HUES64 (cell line): ENCODE data around the gene GLRA2. TPM values are rescaled to one million over a fixed set of nuclear protein-coding genes. Genes with fewer than 3 reads are reported as not detected.

Experiments used
- H3K27ac ChIP-seq: 2 replicates; pipeline ENCODE4 v1.7.0; 2013; ENCODE audit warnings: low read depth, low read length, inconsistent platforms
- H3K27me3 ChIP-seq: 2 replicates; pipeline ENCODE4 v1.6.1; 2013; ENCODE audit warnings: mild to moderate bottlenecking, low read length; ENCODE audit not compliant: insufficient read depth
- H3K36me3 ChIP-seq: 2 replicates; pipeline ENCODE4 v1.6.1; 2013; ENCODE audit warnings: mild to moderate bottlenecking, low read length; ENCODE audit not compliant: insufficient read depth
- H3K4me1 ChIP-seq: 2 replicates; pipeline ENCODE4 v1.6.1; 2013; ENCODE audit warnings: mild to moderate bottlenecking, low read length, moderate library complexity; ENCODE audit not compliant: insufficient read depth
- H3K4me3 ChIP-seq: 2 replicates; pipeline ENCODE4 v1.5.1; 2013; ENCODE audit warnings: mild to moderate bottlenecking, low read length, moderate library complexity
- H3K9ac ChIP-seq: 2 replicates; pipeline ENCODE4 v1.6.1; 2013; ENCODE audit warnings: mild to moderate bottlenecking, low read depth, low read length
- H3K9me3 ChIP-seq: 2 replicates; pipeline ENCODE4 v1.6.1; 2013; ENCODE audit warnings: low read depth, low read length; ENCODE audit not compliant: insufficient read depth
- WGBS: fragments of 150-250, 120-280 bp; methylation state at CpG from one replicate; pipeline ENCODE4 v1.1.7; 2013; ENCODE audit warnings: missing lambda C conversion rate; 5-methylcytosine and 5-hydroxymethylcytosine counted together
- polyA plus RNA-seq, 2 experiments: library from polyadenylated mRNA; stranded (reverse); fragments of 50-300 nt; gene quantifications; one replicate each; pipeline ENCODE4 v1.2.3, GENCODE V29; 2013

Gene GLRA2
- polyA plus RNA-seq (2013, experiment 1 of 2) = 0.20 TPM
- polyA plus RNA-seq (2013, experiment 2 of 2) = 0.25 TPM

- Histone ChIP-seq H3K4me1 (0 out of 2 replicates have a peak, but pooled peaks cover 8% of the 10 kb centered on the region), H3K27ac (no peak within 1 kb of the TSS), H3K9ac (no peak within 1 kb of the TSS), H3K4me3 (peak within 1 kb of the TSS; percentile 41), H3K36me3 (no peaks in the 10 kb centered on the region), H3K9me3 (no peaks in the 10 kb centered on the region), H3K27me3 (no peaks in the 10 kb centered on the region)
- 5% methylated on average over 17 of the region's 17 CpGs for WGBS
Measured at GRCh38 chrX:14529290-14529989, at the start of gene GLRA2. TSS of gene GLRA2 (plus strand) at chrX:14529536. CDS start at chrX:14530058, 522 bp downstream.

- WGBS = 87% methylated on average over 8 of the region's 8 CpGs
- Histone ChIP-seq H3K27me3 (no peaks in the 10 kb centered on the region), H3K9ac (no peak overlapping the region), H3K9me3 (no peaks in the 10 kb centered on the region), H3K36me3 (no peaks in the 10 kb centered on the region), H3K27ac (no peak overlapping the region), H3K4me1 (no peaks in the 10 kb centered on the region), H3K4me3 (no peak overlapping the region)
Measured at GRCh38 chrX:14489437-14489836, 39.9 kb upstream of the GLRA2 start.

DNA sequence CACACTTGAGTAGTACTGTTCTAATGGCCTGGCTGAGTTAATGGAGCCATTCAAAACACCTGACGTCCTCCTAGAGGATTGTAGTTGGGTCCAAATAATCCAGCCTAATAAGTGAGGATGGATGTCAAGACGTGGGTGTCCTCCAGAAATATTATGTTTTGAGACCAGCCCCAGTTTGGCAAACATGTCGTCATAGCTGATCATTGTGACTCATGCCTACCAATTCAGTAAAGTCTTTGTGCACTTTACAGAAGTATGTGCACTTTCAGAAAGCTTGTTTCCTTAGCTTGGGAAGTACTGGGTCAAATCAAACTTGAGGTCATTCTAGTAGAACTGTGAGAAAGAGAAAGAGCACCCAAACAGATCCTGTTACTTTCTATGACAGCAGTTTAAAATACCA, 37.6 kb upstream of the GLRA2 start:
- Histone ChIP-seq H3K9me3 (no peaks in the 10 kb centered on the region), H3K36me3 (no peaks in the 10 kb centered on the region), H3K9ac (no peak overlapping the region), H3K27ac (no peak overlapping the region), H3K27me3 (no peaks in the 10 kb centered on the region), H3K4me3 (no peak overlapping the region), H3K4me1 (no peaks in the 10 kb centered on the region)
- 97% methylated on average over 3 of the region's 3 CpGs for WGBS

DNA sequence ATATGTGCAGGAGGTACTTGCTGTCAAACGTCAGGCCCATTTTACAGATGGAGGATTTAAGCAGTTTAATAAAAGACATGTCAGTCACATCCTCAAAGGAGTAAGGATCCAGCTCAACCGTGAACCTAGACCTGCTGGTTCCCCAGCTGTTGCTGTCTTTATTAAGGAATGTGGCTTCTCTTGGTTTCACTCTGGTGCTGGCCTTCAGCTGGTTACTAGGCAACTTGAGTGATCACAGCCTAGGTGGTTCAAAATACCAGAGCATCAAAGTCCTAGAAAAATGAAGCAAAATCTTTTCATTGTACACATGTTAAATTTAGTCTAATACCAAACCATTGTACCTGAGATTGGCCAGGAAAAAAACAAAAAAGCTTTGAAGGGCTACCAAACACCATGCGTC, 32.7 kb upstream of the GLRA2 start:
- Histone ChIP-seq H3K27me3 (no peaks in the 10 kb centered on the region), H3K9ac (no peak overlapping the region), H3K36me3 (no peaks in the 10 kb centered on the region), H3K27ac (no peak overlapping the region), H3K9me3 (no peaks in the 10 kb centered on the region), H3K4me1 (no peaks in the 10 kb centered on the region), H3K4me3 (no peak overlapping the region)
- WGBS = 81% methylated on average over 2 of the region's 3 CpGs

DNA sequence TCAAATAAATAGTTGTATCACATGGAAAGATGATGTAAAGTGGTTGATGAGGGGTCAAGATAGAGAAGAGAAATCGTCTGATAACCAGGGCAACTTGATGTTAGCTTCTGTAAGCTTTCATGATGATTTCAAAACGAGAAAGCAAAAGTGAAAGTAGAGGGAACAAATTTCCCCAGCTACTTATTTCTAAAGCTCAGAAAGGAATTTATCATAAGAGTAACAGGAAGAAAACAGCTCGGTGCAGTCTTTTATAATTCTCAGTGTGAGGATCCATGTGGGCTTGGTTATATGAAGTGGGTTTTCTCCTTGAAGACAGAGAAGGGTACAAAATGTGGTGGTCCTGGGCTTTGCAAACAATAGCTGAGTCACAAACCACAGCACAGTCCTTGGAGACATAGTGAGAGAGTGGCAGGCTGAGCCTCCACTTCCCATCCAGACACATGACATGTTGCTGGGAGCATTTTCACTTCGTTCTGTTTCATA, 32.1 kb upstream of the GLRA2 start:
- Histone ChIP-seq H3K36me3 (no peaks in the 10 kb centered on the region), H3K4me1 (no peaks in the 10 kb centered on the region), H3K9ac (no peak overlapping the region), H3K4me3 (no peak overlapping the region), H3K27me3 (no peaks in the 10 kb centered on the region), H3K9me3 (no peaks in the 10 kb centered on the region), H3K27ac (no peak overlapping the region)
- 92% methylated on average over 3 of the region's 4 CpGs for WGBS

GRCh38 chrX:14501327-14501726, 28.0 kb upstream of the GLRA2 start:
- Histone ChIP-seq H3K36me3 (no peaks in the 10 kb centered on the region), H3K27ac (no peak overlapping the region), H3K9me3 (no peaks in the 10 kb centered on the region), H3K27me3 (no peaks in the 10 kb centered on the region), H3K4me3 (no peak overlapping the region), H3K4me1 (no peaks in the 10 kb centered on the region), H3K9ac (no peak overlapping the region)
- WGBS = 96% methylated on average over 4 of the region's 5 CpGs

GRCh38 chrX:14504960-14505538, 24.3 kb upstream of the GLRA2 start:
- no peak overlapping the region for H3K27ac ChIP-seq
- no peak overlapping the region for H3K4me3 ChIP-seq
- no peaks in the 10 kb centered on the region for H3K4me1 ChIP-seq
- no peaks in the 10 kb centered on the region for H3K27me3 ChIP-seq
- WGBS = 100% methylated on average over 1 of the region's 1 CpG
- H3K9me3 ChIP-seq = no peaks in the 10 kb centered on the region
- H3K9ac ChIP-seq = no peak overlapping the region
- no peaks in the 10 kb centered on the region for H3K36me3 ChIP-seq

DNA sequence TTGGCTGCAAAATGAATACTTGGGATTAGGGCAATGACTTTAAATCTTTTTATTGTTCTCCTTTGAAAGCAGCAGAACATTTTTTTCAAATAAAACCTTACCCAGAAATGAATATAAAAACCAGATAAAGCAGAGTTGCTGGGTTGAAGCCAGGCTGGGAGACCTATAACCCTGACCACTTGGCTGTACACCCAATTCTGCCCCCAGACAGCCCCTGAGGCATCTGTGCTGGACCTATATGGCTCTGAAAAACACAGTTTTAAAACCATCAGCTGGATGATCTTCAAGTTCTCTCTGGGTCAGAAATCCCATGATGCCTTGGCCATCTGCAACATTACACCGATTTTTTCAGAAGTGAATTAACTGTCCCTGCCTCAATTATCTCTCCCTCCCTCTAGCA, 23.7 kb upstream of the GLRA2 start:
- no peaks in the 10 kb centered on the region for H3K36me3 ChIP-seq
- 94% methylated on average over 1 of the region's 1 CpG for WGBS
- no peak overlapping the region for H3K4me3 ChIP-seq
- no peak overlapping the region for H3K27ac ChIP-seq
- H3K27me3 ChIP-seq = no peaks in the 10 kb centered on the region
- H3K9me3 ChIP-seq = no peaks in the 10 kb centered on the region
- no peaks in the 10 kb centered on the region for H3K4me1 ChIP-seq
- H3K9ac ChIP-seq = no peak overlapping the region

DNA sequence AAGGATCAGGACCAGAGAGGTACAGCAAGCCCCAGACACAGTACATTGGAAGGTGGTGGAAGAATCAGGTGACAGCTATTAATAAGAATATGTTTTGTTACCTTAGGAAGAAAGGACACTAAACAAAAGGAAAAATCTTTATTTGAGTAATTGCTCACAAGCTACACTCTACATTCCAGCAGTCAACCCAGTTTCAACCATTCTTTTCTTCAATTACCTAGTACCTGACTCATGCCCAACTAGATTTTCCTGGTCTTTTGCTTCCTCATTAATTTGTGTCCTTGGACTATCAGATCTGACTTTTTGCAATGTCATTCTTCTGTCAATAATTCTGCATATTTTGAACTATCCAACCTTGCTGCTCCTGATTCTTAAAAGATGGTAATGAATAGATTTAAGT, 22.5 kb upstream of the GLRA2 start:
- H3K27me3 ChIP-seq = no peaks in the 10 kb centered on the region
- H3K36me3 ChIP-seq = no peaks in the 10 kb centered on the region
- no peak overlapping the region for H3K4me3 ChIP-seq
- H3K9me3 ChIP-seq = no peaks in the 10 kb centered on the region
- no peaks in the 10 kb centered on the region for H3K4me1 ChIP-seq
- no peak overlapping the region for H3K9ac ChIP-seq
- H3K27ac ChIP-seq = no peak overlapping the region

DNA sequence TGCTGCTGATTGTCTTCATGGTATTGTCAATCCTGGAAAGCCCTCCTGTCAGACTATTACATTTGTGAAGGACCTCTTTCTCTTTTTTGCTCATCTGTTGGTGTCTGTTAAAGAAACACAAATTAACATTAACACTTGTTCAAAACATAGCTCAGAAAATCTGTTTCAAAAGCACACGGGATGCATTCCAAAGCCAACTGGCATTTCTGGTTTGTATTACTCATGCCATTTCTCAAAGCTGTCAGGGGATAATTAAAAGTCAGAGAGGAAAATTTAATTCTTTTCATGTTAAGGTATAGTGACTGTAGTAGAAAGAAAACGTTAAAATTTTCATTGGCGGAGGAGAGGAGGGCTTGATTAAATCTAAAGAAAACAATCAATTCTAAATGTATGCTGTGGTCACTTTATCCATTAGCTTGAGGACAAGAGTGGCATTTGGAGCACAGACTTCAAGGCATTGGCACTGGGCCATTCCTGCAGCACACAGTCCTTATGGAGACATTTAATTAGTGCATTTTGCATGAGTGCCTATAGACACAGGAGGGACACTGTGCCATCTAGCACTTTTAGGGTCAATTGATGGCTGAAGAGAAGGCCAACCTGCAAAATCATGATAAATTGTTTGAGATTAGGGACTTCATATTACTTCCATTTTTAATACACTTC, 21.2 kb upstream of the GLRA2 start:
- Histone ChIP-seq H3K27me3 (no peaks in the 10 kb centered on the region), H3K9me3 (no peaks in the 10 kb centered on the region), H3K36me3 (no peaks in the 10 kb centered on the region), H3K9ac (no peak overlapping the region), H3K4me1 (no peaks in the 10 kb centered on the region), H3K27ac (no peak overlapping the region), H3K4me3 (no peak overlapping the region)
- 91% methylated on average over 3 of the region's 3 CpGs for WGBS

- Histone ChIP-seq H3K4me3 (no peak overlapping the region), H3K36me3 (no peaks in the 10 kb centered on the region), H3K9ac (no peak overlapping the region), H3K27ac (no peak overlapping the region), H3K9me3 (no peaks in the 10 kb centered on the region), H3K27me3 (no peaks in the 10 kb centered on the region), H3K4me1 (no peaks in the 10 kb centered on the region)
- 89% methylated on average over 2 of the region's 4 CpGs for WGBS
Measured at GRCh38 chrX:14509325-14510057, 19.8 kb upstream of the GLRA2 start.
